GM12874 (cell line): ENCODE data around the gene SLC50A1.

ENCODE experiments used
- CTCF ChIP-seq: IDR thresholded peaks from 2 replicates; pipeline ENCODE4 v1.5.1; 2011; ENCODE audit warnings: low read depth, mild to moderate bottlenecking, control low read depth, low read length, moderate library complexity; ENCODE audit not compliant: insufficient read depth

Gene SLC50A1

GRCh38 chr1:155120253-155120652 lies 15.4 kb upstream of the SLC50A1 start:
- TF ChIP-seq CTCF: no peak

GRCh38 chr1:155121249-155121648 lies 14.4 kb upstream of the SLC50A1 start:
- no peak for TF ChIP-seq CTCF

- TF ChIP-seq CTCF: no peak
These were observed 13.3 kb upstream of the SLC50A1 start for GRCh38 chr1:155122308-155122707.

GRCh38 chr1:155123801-155124200 lies 11.9 kb upstream of the SLC50A1 start:
- TF ChIP-seq CTCF: no peak

DNA sequence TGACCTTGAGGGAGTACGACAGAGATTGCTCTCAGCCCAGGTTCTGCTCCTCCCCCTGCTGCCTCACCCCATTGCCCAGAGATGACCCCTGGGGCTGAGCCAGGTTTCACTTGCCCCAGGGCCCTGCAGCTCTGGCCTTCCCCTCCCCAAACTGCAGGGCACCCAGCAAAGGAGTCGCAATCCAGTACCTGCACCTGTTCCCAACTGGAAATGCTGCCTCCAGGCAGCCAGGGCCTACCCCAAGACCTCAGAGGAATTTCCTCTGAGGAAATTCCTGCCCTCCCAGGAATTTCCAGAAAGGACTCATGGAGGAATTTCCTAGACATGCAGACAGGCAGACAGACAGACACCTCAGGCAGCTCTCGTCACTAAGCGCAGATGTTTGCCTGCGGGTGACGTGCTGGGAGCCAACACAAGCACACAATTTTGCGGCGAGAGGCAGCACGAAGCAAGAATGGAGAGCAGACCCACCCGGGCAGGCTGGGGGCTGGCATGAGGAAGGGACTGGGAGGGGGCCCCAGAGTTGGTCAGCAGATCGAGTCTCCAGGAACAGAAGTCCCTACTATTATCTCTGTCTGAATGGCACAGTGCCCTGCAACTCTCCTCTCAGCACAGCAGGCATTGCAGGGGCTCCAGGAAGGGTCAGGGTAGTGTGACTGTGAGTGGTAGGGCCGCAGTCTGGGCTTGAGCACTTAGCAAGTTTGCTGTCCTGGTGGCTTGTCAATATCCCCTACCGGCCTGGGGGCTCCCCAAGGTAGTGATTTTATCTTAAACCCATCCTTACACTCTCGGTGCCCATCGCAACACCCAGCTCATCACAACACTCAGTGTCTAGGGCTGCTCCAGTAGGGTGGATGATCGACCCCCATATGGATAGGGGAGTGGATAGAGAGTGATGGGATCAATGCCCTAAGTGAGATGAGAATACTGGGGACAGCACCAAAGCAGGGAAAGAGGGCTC lies 10.9 kb upstream of the SLC50A1 start:
- no peak for TF ChIP-seq CTCF

DNA sequence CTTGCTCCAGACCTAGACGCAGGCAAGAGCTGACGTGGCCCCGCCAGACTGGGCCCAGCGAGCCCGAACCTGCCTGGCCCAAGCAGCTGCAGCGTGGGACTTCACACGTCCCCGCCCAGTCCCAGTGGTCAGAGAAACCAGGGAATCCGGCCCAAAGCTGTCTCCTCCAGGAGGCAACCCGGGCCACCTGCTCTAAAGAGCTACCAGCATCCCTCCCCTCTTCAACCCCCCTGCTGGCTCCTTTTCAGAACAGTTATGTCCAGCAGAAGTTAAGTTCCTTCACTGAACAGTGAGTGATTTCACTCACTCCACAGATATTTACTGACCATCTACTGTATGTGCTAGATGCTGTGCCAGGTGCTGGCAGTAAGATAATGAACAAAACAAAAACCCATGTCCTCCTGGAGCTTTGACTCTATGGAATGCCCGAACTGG lies 10.1 kb upstream of the SLC50A1 start:
- no peak for TF ChIP-seq CTCF

DNA sequence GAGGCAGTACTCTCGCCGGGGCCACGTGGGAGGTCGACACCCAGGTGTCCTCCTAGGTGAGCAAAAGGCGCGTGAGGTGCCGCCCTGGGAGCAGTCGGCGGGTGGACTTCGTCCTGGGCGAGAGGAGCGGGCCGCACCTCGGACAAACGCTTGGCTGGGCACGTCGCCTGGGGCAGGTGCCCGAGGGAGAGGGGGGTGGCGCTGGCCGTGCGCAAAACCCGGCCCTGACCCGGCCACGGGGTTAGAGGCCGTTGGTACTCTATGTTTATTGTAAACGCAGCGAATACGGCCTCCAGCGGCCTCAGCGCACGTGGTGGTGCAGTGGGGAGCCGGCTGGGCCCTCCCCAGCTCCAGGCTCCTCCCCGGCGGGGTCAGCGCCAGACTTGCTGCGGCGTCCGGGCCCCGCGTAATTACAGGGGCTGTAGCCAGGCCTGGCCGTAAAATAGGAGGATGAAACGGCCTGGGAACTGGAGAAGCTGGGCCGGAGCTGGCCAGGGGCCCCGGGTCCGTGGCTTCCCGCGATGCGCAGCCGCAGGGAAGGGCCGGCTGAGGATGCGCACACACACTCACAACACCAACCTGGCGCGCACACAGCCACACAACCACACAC lies 9.6 kb upstream of the SLC50A1 start:
- TF ChIP-seq CTCF: no peak
